Measurements from ENCODE around the gene CYBRD1.
"Not testable (repeated sequence)": the region's sequence is repeated elsewhere in the genome, so short reads cannot be mapped to it uniquely, and the experiment has no call there.

CYBRD1 gene

GRCh38 chr2:171515672-171516298 lies 6.5 kb upstream of the CYBRD1 start:
- peak; percentile 83 for DNase-seq (ENCODE audit: low spot score)

- peak; percentile 16 for DNase-seq (ENCODE audit: low spot score)
Measured at GRCh38 chr2:171516793-171517192, 5.5 kb upstream of the CYBRD1 start.

GRCh38 chr2:171520471-171520870 lies 1.8 kb upstream of the CYBRD1 start:
- no peak for DNase-seq (ENCODE audit: low spot score)

- DNase-seq (ENCODE audit: low spot score) = no peak
Measured at GRCh38 chr2:171521361-171522051, 768 bp upstream of the CYBRD1 start.

GRCh38 chr2:171522788-171523087 lies 464 bp downstream of the CYBRD1 start:
- DNase-seq (ENCODE audit: low spot score) = peak; percentile 49

GRCh38 chr2:171523088-171524017 lies 1.1 kb downstream of the CYBRD1 start:
- peak; percentile 72 for DNase-seq (ENCODE audit: low spot score)

GRCh38 chr2:171524018-171524401 lies 1.7 kb downstream of the CYBRD1 start:
- peak; percentile 32 for DNase-seq (ENCODE audit: low spot score)

- no peak for DNase-seq (ENCODE audit: low spot score)
Measured at GRCh38 chr2:171529914-171530313, 7.6 kb downstream of the CYBRD1 start.

- no peak for DNase-seq (ENCODE audit: low spot score)
Measured at GRCh38 chr2:171530378-171530777, 8.1 kb downstream of the CYBRD1 start.

GRCh38 chr2:171530859-171531258 lies 8.6 kb downstream of the CYBRD1 start:
- not testable (repeated sequence) for DNase-seq (ENCODE audit: low spot score)

GRCh38 chr2:171531291-171531690 lies 9.0 kb downstream of the CYBRD1 start:
- DNase-seq (ENCODE audit: low spot score) = no peak

- DNase-seq (ENCODE audit: low spot score) = no peak
Measured at GRCh38 chr2:171531836-171532450, 9.7 kb downstream of the CYBRD1 start.

- no peak for DNase-seq (ENCODE audit: low spot score)
Measured at GRCh38 chr2:171533331-171533730, 11.1 kb downstream of the CYBRD1 start.

- not testable (repeated sequence) for DNase-seq (ENCODE audit: low spot score)
Measured at GRCh38 chr2:171535528-171535927, 13.3 kb downstream of the CYBRD1 start.

- no peak for DNase-seq (ENCODE audit: low spot score)
Measured at GRCh38 chr2:171540437-171540836, 18.2 kb downstream of the CYBRD1 start.

- no peak for DNase-seq (ENCODE audit: low spot score)
Measured at GRCh38 chr2:171541202-171541887, 19.1 kb downstream of the CYBRD1 start.

GRCh38 chr2:171545086-171545485 lies 22.8 kb downstream of the CYBRD1 start:
- DNase-seq (ENCODE audit: low spot score) = no peak

- no peak for DNase-seq (ENCODE audit: low spot score)
Measured at GRCh38 chr2:171547256-171547655, 25.0 kb downstream of the CYBRD1 start.

- DNase-seq (ENCODE audit: low spot score) = no peak
Measured at GRCh38 chr2:171547720-171548119, 25.4 kb downstream of the CYBRD1 start.

GRCh38 chr2:171550613-171551012 lies 28.3 kb downstream of the CYBRD1 start:
- no peak for DNase-seq (ENCODE audit: low spot score)

GRCh38 chr2:171551836-171552235 lies 29.6 kb downstream of the CYBRD1 start:
- no peak for DNase-seq (ENCODE audit: low spot score)

GRCh38 chr2:171553236-171553635 lies 31.0 kb downstream of the CYBRD1 start:
- no peak for DNase-seq (ENCODE audit: low spot score)
